Lower leg skin (tissue), 4 donors: ENCODE results near the gene XPNPEP2. TPM values are rescaled to one million over a fixed set of nuclear protein-coding genes. Genes with fewer than 3 reads are reported as not detected.

Experiments used
- DNase-seq, 2 donors: peaks; one replicate each; pipeline ENCODE4 v3.0.0-alpha.2; 2019; ENCODE audit warnings: low spot score in 2 of 2
- H3K4me3 ChIP-seq: fragments of 200-600 bp; sonication (generic); 2 replicates; pipeline ENCODE4 v1.5.1; 2017; ENCODE audit warnings: mild to moderate bottlenecking, low read depth; ENCODE audit not compliant: poor library complexity, severe bottlenecking
- CTCF ChIP-seq, 3 donors: fragments of 450-650 bp; IDR thresholded peaks; one replicate each; pipeline ENCODE4 v1.5.1; 2016; ENCODE audit warnings: antibody characterized with exemption in 3 of 3, mild to moderate bottlenecking in 3 of 3, moderate library complexity in 2 of 3
- POLR2A ChIP-seq, 2 donors: fragments of 450-650 bp; IDR thresholded peaks; one replicate each; pipeline ENCODE4 v1.6.1; 2016 to 2017; ENCODE audit warnings: antibody characterized with exemption in 2 of 2, mild to moderate bottlenecking in 1 of 2, moderate library complexity in 1 of 2
- WGBS, 2 donors: methylation state at CpG; one replicate each; pipeline ENCODE4 v1.1.5; 2018; 5-methylcytosine and 5-hydroxymethylcytosine counted together
- intact Hi-C: fragments of 100-400 bp; cut with DNase I; formaldehyde crosslinking; loops from one replicate; pipeline ENCODE4 v1.15.0; 2023; ENCODE audit warnings: low total_unique reads
- total RNA-seq, 4 donors: library from RNA; depleted of rRNA; stranded (reverse); fragments of >200 nt; gene quantifications; one replicate each; pipeline ENCODE4 v1.1.0, GENCODE V29; 2016

The XPNPEP2 gene
- total RNA-seq, 4 donors from 2014 or later = 1.3 to 5.0 (median 2.2) TPM

GRCh38 chrX:129795584-129795983, 56.8 kb downstream of the XPNPEP2 start:
- no peak for TF ChIP-seq POLR2A (IDR thresholded peaks at IDR 0.05)
- no peak for TF ChIP-seq CTCF (IDR thresholded peaks at IDR 0.05)
- peak in 1 of 2 donors; percentile 52 for DNase-seq
- H3K4me3 ChIP-seq = no peak overlapping the region
- WGBS, 2 donors = 100% methylated on average over 1 of the region's 1 CpG; no CpG with 5 or more reads in 1 of the 2 donors
- intact Hi-C loops = no loop called here

GRCh38 chrX:129797251-129797906, 58.6 kb downstream of the XPNPEP2 start:
- peak in 1 of 2 donors; percentile 67 for DNase-seq
- H3K4me3 ChIP-seq = no peak overlapping the region
- TF ChIP-seq POLR2A (IDR thresholded peaks at IDR 0.05) (no peak), CTCF (IDR thresholded peaks at IDR 0.05) (no peak)
- 83 to 100% methylated on average over 1 to 4 of the region's 4 CpGs for WGBS, 2 donors
- intact Hi-C loops = no loop called here

GRCh38 chrX:129798456-129798855, 59.7 kb downstream of the XPNPEP2 start:
- WGBS, 2 donors = 75% methylated on average over 2 to 3 of the region's 3 CpGs
- peak in 1 of 2 donors; percentile 59 for DNase-seq
- intact Hi-C loops = no loop called here
- TF ChIP-seq CTCF (IDR thresholded peaks at IDR 0.05) (no peak), POLR2A (IDR thresholded peaks at IDR 0.05) (no peak)
- no peak overlapping the region for H3K4me3 ChIP-seq

GRCh38 chrX:129798888-129799287, 60.1 kb downstream of the XPNPEP2 start:
- TF ChIP-seq CTCF (IDR thresholded peaks at IDR 0.05) (no peak), POLR2A (IDR thresholded peaks at IDR 0.05) (no peak)
- intact Hi-C loops = no loop called here
- peak in 1 of 2 donors; percentile 81 for DNase-seq
- H3K4me3 ChIP-seq = no peak overlapping the region
- WGBS, 2 donors = 74 to 77% methylated on average over 5 of the region's 5 CpGs

- H3K4me3 ChIP-seq = no peak overlapping the region
- 57 to 79% methylated on average over 4 of the region's 4 CpGs for WGBS, 2 donors
- TF ChIP-seq POLR2A (IDR thresholded peaks at IDR 0.05) (no peak), CTCF (IDR thresholded peaks at IDR 0.05) (no peak)
- intact Hi-C loops = no loop called here
- DNase-seq = no peak
Measured at GRCh38 chrX:129800186-129800585, 61.4 kb downstream of the XPNPEP2 start.

- TF ChIP-seq POLR2A (IDR thresholded peaks at IDR 0.05) (no peak), CTCF (IDR thresholded peaks at IDR 0.05) (no peak)
- intact Hi-C loops = no loop called here
- no peak overlapping the region for H3K4me3 ChIP-seq
- WGBS, 2 donors = 37 to 38% methylated on average over 1 of the region's 1 CpG
- DNase-seq = peak in 1 of 2 donors; percentile 49
Measured at GRCh38 chrX:129802863-129803262, 64.1 kb downstream of the XPNPEP2 start.
